SK-N-MC (cell line): Measurements from ENCODE around the gene PRPF6.

Experiments used
- EZH2 ChIP-seq: fragments of 200-600 bp; sonication (generic); IDR thresholded peaks from one replicate; pipeline ENCODE4 v1.6.1; 2017; ENCODE audit warnings: antibody characterized with exemption
- FOXP2 ChIP-seq: optimal IDR thresholded peaks from 2 replicates; pipeline ENCODE3; 2011; ENCODE audit warnings: mild to moderate bottlenecking, moderate library complexity; ENCODE audit not compliant: insufficient read depth; ENCODE audit errors: extremely low read length, control extremely low read depth
- POLR2AphosphoS5 ChIP-seq: IDR thresholded peaks from 2 replicates; pipeline ENCODE4 v1.6.1; 2012; ENCODE audit warnings: mild to moderate bottlenecking, low read depth, low read length, borderline replicate concordance

DNA sequence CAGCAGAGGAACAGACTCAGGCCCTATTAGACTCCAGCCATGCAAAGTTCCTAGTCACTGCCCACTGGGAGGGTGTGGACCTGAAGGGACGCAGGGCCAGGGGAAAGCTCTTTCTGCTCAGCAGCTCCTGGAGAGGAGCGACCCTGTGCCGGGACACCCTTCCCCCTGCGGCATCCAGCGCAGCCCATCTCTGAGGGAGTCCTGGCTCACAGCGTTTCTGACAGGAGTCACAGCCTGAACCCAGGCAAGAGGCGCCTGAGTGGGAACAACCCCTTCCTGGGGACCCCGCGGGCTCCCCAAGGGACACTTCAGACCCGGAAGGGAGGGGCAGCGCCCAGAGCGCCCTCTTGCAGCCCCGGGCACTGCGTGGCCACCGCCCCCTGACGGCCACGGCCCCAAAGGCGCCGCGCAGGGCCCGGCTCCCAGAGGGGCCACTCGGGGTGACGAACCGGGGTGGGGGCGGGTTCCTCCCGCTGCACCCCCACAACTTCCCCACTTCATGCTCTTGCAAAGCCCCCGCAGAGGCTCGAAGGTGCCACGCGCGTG lies 25.6 kb upstream of the PRPF6 start:
- no peak for TF ChIP-seq EZH2
- TF ChIP-seq POLR2AphosphoS5, result no peak
- no peak for TF ChIP-seq FOXP2
